Ovary (tissue), 9 donors: Measurements from ENCODE around the gene AOC3. TPM values are rescaled to one million over a fixed set of nuclear protein-coding genes. Genes with fewer than 3 reads are reported as not detected.
"Not testable (repeated sequence)": the region's sequence is repeated elsewhere in the genome, so short reads cannot be mapped to it uniquely, and the experiment has no call there.

ENCODE experiments used
- DNase-seq, 5 donors: peaks; one replicate each; pipeline ENCODE4 v3.0.0-alpha.2; 2019 to 2020
- H3K27ac ChIP-seq, 2 donors: fragments of 200-600 bp; one replicate each; pipeline versions ENCODE4 v1.5.1 to v1.8.0; 2019 to 2022
- H3K27me3 ChIP-seq: fragments of 200-600 bp; one replicate; pipeline ENCODE4 v1.8.0; 2022
- H3K36me3 ChIP-seq: fragments of 200-600 bp; sonication (generic); one replicate; pipeline ENCODE4 v1.5.1; 2019
- H3K4me1 ChIP-seq: one replicate; pipeline ENCODE4 v1.8.1; 2013; ENCODE audit warnings: mild to moderate bottlenecking, moderate library complexity; ENCODE audit not compliant: insufficient read depth
- H3K4me3 ChIP-seq: fragments of 200-600 bp; sonication (generic); one replicate; pipeline ENCODE4 v1.5.1; 2017
- H3K9me3 ChIP-seq, 2 donors: fragments of 200-600 bp in 1 of 2; sonication (generic) in 1 of 2; one replicate each; pipeline versions ENCODE4 v1.5.1 to v1.8.1; 2013 to 2019; ENCODE audit warnings: mild to moderate bottlenecking in 1 of 2, moderate library complexity in 1 of 2
- EP300 ChIP-seq: sonication (generic); formaldehyde crosslinking; IDR thresholded peaks from one replicate; pipeline ENCODE4 v1.6.1; 2017; ENCODE audit warnings: antibody characterized with exemption
- POLR2A ChIP-seq: fragments of 450-650 bp; IDR thresholded peaks from one replicate; pipeline ENCODE4 v1.6.1; 2017; ENCODE audit warnings: antibody characterized with exemption, mild to moderate bottlenecking, moderate library complexity
- WGBS, 3 donors: extraction: QIAGEN DNeasy Blood & Tissue Kit in 1 of 3; methylation state at CpG; one replicate each; pipeline versions ENCODE4 v1.1.5 to v1.1.7; 2013 to 2017; 5-methylcytosine and 5-hydroxymethylcytosine counted together
- intact Hi-C, 4 donors: fragments of 100-400 bp; cut with DNase I; formaldehyde crosslinking; loops; one replicate each; pipeline versions ENCODE4 v1.11.0 to v1.15.1; 2022 to 2023
- polyA plus RNA-seq, 2 donors: library from polyadenylated mRNA; stranded (reverse); fragments of 200-250 nt in 1 of 2; fragments of 350-450 nt in 1 of 2; fragmentation: Illumina TruSeq in 1 of 2; extraction: RNeasy Lipid Tissue Mini Kit (QIAGEN cat#74804) in 1 of 2; gene quantifications; one replicate each; pipeline ENCODE4 v1.2.3, GENCODE V29; 2013 to 2014
- total RNA-seq, 7 donors: library from RNA; depleted of rRNA in 2 of 7; stranded (reverse); fragments of >200 nt in 2 of 7; fragmentation: NEBNext Ultra II Directional in 3 of 7; extraction: Animal tissue kit (Norgen Biotek cat#: 25700) in 3 of 7; gene quantifications; one replicate each; pipeline versions ENCODE4 v1.1.0 to v1.2.4, GENCODE V29; 2016 to 2023
- TF ChIP-seq, protein P1 (sequence below), 3 donors: fragments of 450-650 bp in 2 of 3; fragments of 200-600 bp in 1 of 3; IDR thresholded peaks; one replicate each; pipeline versions ENCODE4 v1.5.1 to v1.8.0; 2016 to 2022; ENCODE audit warnings: antibody characterized with exemption in 3 of 3, mild to moderate bottlenecking in 1 of 3
- donor health status: DM: no; HTN: no; CAD: no; lungs with moderate emphysema.
- donor health status: DM: no; HTN: no; CAD: no.
- donor health status: Bipolar disorder and iron deficiency.
- donor health status: DM: yes; HTN: yes; CAD: no.
- donor health status: DM: no; HTN: no; CAD: no.
- donor health status: DM: yes; HTN: yes; CAD: no.

The AOC3 gene
- total and polyA plus RNA-seq, 9 donors = 0.72 to 197 (median 15.8) TPM

DNA sequence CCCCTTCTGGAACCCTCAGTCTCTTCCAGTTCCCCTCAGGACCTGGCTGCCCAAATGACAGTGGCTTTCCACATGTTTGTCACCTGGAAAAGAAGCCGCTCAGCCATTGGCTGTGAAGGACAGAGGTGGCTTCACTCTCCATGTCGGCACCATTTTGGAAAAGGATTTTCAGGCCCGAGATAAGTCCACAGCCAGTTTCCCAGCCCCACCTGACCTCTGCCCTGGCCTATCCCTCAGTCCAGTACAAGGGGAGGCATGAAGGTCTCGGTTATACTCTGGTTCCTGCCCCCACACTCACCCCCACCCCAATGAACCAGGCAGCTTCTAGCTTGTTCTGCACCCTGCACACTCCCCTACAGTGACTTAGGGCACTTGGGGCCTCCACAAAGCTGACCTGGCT lies 15.2 kb downstream of the AOC3 start:
- Histone ChIP-seq H3K27me3 (no peaks in the 10 kb centered on the region), H3K4me1 (no peaks in the 10 kb centered on the region), H3K9me3 (no peaks in the 10 kb centered on the region), H3K36me3 (no peaks in the 10 kb centered on the region), H3K27ac (no peak overlapping the region), H3K4me3 (no peak overlapping the region)
- WGBS, 3 donors = 81 to 92% (median 84%) methylated on average over 4 of the region's 4 CpGs
- TF ChIP-seq, protein P1, sequence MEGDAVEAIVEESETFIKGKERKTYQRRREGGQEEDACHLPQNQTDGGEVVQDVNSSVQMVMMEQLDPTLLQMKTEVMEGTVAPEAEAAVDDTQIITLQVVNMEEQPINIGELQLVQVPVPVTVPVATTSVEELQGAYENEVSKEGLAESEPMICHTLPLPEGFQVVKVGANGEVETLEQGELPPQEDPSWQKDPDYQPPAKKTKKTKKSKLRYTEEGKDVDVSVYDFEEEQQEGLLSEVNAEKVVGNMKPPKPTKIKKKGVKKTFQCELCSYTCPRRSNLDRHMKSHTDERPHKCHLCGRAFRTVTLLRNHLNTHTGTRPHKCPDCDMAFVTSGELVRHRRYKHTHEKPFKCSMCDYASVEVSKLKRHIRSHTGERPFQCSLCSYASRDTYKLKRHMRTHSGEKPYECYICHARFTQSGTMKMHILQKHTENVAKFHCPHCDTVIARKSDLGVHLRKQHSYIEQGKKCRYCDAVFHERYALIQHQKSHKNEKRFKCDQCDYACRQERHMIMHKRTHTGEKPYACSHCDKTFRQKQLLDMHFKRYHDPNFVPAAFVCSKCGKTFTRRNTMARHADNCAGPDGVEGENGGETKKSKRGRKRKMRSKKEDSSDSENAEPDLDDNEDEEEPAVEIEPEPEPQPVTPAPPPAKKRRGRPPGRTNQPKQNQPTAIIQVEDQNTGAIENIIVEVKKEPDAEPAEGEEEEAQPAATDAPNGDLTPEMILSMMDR (IDR thresholded peaks at IDR 0.05) = no peak
- TF ChIP-seq POLR2A (no peak), EP300 (no peak)
- DNase-seq = no peak
- intact Hi-C loops = no loop called here

DNA sequence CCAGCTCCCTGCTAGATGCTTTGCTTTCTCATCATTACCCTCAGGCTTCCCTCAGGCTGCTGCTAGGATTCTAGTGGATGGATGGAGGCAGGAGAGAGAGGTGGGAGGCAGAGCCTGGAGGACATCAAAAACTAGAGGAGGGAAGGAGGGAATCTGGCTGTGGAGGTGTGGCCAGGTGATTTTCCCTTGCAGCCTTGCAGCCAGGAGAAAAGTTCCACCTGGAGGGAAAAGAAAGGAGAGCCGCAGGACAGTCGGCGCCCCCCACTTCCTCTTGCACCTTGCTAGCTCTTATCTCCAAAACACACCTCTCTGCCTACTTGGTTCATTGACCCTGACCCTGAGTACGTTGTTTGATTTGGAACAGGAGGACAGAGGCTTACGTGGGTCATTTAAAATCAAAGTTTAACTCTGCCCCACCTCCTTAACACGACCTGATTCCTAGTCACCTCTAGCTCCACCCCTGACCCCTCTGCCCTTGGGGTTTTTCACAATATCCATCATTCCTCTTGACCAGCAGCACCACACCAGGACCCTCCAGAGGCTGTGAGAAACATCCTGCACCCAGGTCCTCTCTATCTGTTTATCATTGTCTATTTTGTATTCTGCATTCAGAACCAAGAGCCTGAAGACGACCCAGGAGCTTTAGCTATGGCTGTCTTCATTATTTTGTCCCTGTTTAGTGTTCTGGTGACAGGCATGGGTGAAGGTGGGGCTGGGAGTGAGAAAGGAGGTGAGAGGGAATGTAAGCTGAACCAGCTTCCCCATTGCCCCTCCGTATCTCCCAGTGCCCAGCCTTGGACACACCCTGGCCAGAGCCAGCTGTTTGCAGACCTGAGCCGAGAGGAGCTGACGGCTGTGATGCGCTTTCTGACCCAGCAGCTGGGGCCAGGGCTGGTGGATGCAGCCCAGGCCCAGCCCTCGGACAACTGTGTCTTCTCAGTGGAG lies 15.9 kb downstream of the AOC3 start:
- H3K27me3 ChIP-seq = no peaks in the 10 kb centered on the region
- no peak overlapping the region for H3K27ac ChIP-seq
- H3K36me3 ChIP-seq = no peaks in the 10 kb centered on the region
- no peak for DNase-seq
- H3K4me1 ChIP-seq = no peaks in the 10 kb centered on the region
- WGBS, 3 donors = 40 to 58% (median 52%) methylated on average over 11 to 12 of the region's 12 CpGs
- H3K9me3 ChIP-seq = no peaks in the 10 kb centered on the region
- no peak overlapping the region for H3K4me3 ChIP-seq
- intact Hi-C loops = no loop called here
- TF ChIP-seq, protein P1 (IDR thresholded peaks at IDR 0.05) = no peak
- TF ChIP-seq EP300 = no peak
- TF ChIP-seq POLR2A = no peak

DNA sequence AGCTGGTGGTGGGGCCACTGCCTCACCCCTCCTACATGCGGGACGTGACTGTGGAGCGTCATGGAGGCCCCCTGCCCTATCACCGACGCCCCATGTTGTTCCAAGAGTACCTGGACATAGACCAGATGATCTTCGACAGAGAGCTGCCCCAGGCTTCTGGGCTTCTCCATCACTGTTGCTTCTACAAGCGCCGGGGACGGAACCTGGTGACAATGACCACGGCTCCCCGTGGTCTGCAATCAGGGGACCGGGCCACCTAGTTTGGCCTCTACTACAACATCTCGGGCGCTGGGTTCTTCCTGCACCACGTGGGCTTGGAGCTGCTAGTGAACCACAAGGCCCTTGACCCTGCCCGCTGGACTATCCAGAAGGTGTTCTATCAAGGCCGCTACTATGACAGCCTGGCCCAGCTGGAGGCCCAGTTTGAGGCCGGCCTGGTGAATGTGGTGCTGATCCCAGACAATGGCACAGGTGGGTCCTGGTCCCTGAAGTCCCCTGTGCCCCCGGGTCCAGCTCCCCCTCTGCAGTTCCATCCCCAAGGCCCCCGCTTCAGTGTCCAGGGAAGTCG lies 16.8 kb downstream of the AOC3 start:
- H3K4me3 ChIP-seq, H3K27me3 ChIP-seq, H3K9me3 ChIP-seq, H3K36me3 ChIP-seq, H3K4me1 ChIP-seq, DNase-seq, H3K27ac ChIP-seq, intact Hi-C loops: not testable (repeated sequence)
- 89 to 93% (median 90%) methylated on average over 13 to 21 of the region's 21 CpGs for WGBS, 3 donors

DNA sequence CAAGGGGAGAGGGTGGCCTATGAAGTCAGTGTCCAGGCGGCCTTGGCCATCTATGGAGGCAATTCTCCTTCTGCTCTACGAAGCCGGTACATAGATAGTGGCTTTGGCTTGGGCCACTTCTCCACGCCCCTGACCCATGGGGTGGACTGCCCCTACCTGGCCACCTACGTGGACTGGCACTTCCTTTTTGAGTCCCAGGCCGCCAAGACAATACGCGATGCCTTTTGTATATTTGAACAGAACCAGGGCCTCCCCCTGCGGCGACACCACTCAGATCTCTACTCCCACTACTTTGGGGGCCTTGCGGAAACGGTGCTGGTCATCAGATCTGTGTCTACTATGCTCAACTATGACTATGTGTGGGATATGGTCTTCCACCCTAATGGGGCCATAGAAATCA lies 17.3 kb downstream of the AOC3 start:
- no peak for DNase-seq
- no peaks in the 10 kb centered on the region for H3K4me1 ChIP-seq
- H3K9me3 ChIP-seq = no peaks in the 10 kb centered on the region
- no peaks in the 10 kb centered on the region for H3K36me3 ChIP-seq
- WGBS, 3 donors = 95 to 97% (median 96%) methylated on average over 12 of the region's 12 CpGs
- H3K27ac ChIP-seq = no peak overlapping the region
- no peak overlapping the region for H3K4me3 ChIP-seq
- TF ChIP-seq, protein P1 (IDR thresholded peaks at IDR 0.05) = no peak
- TF ChIP-seq EP300 (no peak), POLR2A (no peak)
- intact Hi-C loops = no loop called here
- H3K27me3 ChIP-seq = no peaks in the 10 kb centered on the region

DNA sequence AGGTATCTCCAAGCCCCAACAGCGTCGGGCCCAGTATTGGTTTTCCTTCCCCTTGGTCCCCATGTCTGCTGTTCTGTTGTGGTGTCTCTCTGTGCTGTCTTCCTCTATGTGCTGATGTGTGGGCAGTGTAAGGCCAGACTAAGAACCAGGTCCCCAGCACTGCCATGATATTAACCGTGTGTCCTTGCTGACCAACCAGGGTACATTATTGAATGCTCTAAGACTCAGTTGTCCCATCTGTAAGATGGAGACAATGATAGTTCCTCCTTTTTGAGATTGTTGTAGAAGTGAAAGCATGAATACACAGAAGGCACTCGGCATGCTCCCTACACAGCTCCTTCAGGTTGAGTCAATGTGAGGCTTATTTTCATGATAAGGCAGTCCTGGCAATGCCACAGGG lies 20.6 kb downstream of the AOC3 start:
- Histone ChIP-seq H3K27ac (no peak overlapping the region), H3K36me3 (no peaks in the 10 kb centered on the region), H3K4me3 (no peak overlapping the region), H3K4me1 (no peaks in the 10 kb centered on the region), H3K27me3 (no peaks in the 10 kb centered on the region), H3K9me3 (no peaks in the 10 kb centered on the region)
- DNase-seq = no peak
- TF ChIP-seq EP300 = no peak
- TF ChIP-seq POLR2A = no peak
- TF ChIP-seq, protein P1 (IDR thresholded peaks at IDR 0.05) = no peak
- intact Hi-C loops = no loop called here
- WGBS, 3 donors = 76 to 97% (median 97%) methylated on average over 4 of the region's 4 CpGs
